VCaP (cell line): ENCODE data around the gene MTCL3.

Experiments
- H3K27ac ChIP-seq: fragments of 450-650 bp; 2 replicates; pipeline ENCODE4 v1.5.1; 2017
- TF ChIP-seq, protein P1 (sequence below): fragments of 450-650 bp; conservative IDR thresholded peaks from 2 replicates; pipeline ENCODE4 v1.5.1; 2017; ENCODE audit warnings: mild to moderate bottlenecking, moderate library complexity

MTCL3 gene

DNA sequence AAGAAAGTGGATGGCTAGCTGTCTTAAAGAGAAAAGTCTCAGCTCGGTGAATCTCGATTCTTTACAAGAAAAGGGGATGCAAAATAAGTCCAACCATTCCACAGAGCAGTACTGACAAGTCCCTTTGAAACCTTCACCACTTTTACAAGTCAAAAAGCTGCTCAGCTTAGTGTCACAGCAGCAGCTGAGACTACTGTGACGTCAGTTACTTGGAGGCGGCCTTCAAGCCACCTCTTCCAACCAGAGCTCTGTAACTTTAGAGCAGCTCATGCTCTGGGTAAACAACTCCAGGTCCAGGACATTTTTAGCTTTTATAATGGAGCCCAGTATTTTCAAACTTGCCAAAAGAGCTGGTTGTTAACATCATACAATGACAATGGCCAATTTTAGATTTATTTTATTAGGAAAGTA is 59.9 kb downstream of the MTCL3 start, which contains the start of gene KIAA0408:
Gene KIAA0408 (minus strand): TSS at position 159 of the 411 bp plus-strand sequence. CDS start 5,408 bp downstream, outside the sequence.
- peak within 1 kb of the TSS; percentile 54 for H3K27ac ChIP-seq
- TF ChIP-seq, protein P1, sequence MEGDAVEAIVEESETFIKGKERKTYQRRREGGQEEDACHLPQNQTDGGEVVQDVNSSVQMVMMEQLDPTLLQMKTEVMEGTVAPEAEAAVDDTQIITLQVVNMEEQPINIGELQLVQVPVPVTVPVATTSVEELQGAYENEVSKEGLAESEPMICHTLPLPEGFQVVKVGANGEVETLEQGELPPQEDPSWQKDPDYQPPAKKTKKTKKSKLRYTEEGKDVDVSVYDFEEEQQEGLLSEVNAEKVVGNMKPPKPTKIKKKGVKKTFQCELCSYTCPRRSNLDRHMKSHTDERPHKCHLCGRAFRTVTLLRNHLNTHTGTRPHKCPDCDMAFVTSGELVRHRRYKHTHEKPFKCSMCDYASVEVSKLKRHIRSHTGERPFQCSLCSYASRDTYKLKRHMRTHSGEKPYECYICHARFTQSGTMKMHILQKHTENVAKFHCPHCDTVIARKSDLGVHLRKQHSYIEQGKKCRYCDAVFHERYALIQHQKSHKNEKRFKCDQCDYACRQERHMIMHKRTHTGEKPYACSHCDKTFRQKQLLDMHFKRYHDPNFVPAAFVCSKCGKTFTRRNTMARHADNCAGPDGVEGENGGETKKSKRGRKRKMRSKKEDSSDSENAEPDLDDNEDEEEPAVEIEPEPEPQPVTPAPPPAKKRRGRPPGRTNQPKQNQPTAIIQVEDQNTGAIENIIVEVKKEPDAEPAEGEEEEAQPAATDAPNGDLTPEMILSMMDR, result no peak

DNA sequence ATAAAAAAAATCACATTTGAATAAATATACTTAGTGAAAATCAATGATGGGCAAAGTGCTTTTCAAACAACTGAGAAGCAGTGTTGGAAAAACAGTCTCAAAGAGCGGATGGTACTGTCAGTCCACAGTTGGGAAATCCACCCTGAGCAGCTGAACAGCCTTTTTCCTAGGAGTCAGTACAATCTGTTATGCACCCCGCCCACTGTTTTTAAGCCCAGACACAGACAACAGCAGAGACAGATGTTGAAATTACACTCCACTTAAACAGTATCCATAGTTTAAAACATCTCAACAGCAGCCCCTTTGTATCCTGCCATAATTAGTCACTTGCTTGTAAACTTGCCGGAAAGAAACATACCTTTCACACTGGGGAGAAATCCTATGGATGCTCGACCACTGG is 60.3 kb downstream of the MTCL3 start:
- TF ChIP-seq, protein P1, result no peak
- H3K27ac ChIP-seq, result peak overlapping the region; percentile 54

DNA sequence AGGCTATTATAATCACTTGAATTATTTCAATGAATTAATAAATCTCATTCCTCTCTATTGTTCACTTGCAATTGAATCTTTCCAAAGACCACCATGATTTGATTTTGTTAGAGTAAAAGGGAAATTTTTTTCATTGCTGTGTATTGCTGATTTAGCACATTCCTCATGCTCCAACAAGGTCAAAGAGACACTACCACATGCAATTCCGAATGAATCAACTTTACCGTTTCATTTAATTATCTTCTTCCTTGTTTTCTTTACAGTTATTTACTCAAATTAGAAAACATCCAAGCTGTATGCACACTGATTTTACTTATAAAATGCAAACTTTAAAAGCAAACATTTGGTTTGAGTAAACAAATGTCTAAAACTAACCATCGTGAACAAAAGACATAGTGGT is 60.9 kb downstream of the MTCL3 start:
- H3K27ac ChIP-seq, result peak overlapping the region; percentile 54
- TF ChIP-seq, protein P1, result no peak

DNA sequence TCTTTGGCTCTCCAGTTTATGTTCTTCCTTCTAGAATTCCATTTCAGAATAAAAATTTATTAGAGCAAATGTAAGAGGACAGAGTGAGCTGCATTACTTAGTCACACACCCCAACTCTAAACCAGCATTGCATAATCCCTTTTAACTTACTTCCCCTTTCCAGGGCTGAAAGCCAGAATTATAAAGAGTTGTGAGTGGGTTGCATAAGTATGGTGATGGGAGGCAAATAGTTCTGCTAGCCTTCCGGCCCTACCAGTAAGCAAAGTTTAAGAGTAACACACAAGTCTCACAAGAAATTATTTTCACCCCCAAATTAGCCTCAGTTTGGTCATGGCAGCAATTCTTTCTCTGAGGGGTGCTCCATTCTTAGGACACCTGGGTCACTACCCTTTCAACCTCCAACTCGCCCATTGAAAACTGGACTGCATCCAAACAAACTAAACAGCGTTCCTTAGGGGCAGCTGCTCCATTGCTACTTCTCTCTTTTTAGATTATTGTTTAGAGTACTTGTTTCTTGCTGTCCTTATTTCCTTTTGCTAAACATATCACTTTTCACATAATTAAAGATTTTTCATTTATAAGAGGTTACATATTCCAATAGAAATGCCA is 61.6 kb downstream of the MTCL3 start:
- TF ChIP-seq, protein P1, result no peak
- H3K27ac ChIP-seq, result peak overlapping the region; percentile 54; the same call in 1 of the 2 replicates

DNA sequence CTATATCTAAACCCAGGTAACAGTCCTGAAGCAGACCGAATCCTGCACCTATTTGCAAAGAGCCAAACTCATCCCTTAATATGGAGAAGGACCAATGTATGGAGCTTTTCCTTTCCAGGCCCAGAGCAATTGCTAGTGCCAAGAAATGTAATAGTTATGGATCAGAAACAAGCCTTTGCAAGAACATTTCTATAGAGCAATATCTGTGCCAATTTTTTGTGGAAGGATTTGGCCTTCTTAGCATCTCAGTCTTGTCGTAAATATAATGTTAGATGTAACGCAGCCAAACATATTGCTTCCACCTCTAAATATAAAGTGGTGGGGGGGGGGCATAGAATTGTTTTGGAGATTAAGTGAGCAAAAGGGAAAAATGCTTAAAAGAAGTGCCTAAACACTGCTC is 62.7 kb downstream of the MTCL3 start:
- TF ChIP-seq, protein P1, result no peak
- no peak overlapping the region for H3K27ac ChIP-seq

DNA sequence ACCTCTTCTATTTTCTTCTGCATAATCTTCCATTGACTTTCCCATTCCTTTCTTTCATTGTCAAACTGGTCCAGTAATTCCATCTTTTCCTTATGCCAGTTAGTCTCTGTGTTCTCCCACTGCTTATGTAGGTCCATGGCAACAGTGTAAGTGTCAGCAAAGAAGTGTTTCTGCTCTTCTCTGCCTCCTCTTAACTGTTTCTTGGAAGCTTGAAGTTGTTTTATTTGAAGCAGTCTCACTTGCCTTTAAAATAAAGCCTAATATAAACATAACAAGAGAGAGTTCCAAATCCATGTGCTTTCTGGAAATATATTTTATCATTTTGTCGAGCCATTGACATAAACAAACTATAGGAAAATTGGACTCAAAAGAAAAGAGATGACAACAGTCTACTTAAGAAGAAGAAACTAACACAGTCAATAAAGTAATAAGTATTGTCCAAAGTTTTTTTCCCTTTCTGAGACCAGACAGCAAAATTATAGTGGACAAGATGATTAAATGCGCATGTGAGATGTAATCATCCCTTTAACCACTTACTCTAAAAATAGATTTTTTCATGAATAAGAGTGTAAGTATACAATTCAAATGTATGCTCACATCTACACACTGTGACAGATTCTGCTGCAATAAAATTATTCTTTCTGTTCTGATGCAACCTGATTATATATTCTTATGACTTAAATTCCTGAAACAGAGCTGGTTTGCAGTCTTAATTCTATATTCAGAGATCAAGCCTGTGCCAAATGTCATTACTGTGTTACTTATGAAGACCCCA is 65.1 kb downstream of the MTCL3 start:
- no peak overlapping the region for H3K27ac ChIP-seq
- TF ChIP-seq, protein P1, result no peak

DNA sequence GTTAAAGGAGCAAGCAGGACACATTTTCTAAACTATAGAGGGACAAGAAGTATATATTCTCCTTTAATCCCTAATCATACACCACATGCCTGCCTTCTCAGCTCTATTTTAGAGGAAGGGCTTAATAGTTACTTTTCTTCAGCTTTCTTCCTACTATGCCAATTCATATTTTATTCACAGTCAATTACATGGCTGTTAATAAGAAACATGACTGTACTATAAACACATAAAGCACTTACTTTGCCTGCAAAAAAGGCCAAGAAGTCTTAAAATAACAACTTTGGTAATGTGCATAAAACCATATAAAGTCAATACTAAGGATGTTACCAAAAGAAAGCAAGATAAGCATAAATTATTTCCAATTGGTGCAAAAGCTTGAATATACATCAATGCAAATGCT is 66.3 kb downstream of the MTCL3 start:
- TF ChIP-seq, protein P1, result no peak
- no peak overlapping the region for H3K27ac ChIP-seq
